ENCODE results near the gene CA10. TPM values are rescaled to one million over a fixed set of nuclear protein-coding genes. Genes with fewer than 3 reads are reported as not detected.

Gene CA10
- total RNA-seq, 1 experiment from 2014 or later = not detected

DNA sequence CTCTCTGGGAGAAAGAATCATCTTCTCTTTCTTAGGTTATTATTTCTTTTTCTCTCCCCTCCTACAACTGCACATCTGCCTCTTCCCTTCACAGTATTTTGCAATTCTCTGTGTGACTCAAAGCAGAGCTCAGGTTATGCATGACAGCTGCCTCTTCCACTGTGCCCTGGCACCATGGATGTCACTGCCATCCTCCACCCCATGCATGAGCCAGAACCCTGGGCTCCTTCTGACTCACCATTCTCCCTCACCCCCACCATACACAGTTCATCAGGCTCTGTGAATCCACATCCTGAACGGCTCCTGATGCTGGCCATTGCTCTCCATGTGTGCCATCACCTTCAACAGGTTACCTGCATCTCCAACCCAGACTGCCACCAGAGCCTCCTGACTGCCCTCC is 23.9 kb downstream of the CA10 start:
- no peaks in the 10 kb centered on the region for H3K4me1 ChIP-seq
- no peaks in the 10 kb centered on the region for H3K9me3 ChIP-seq
- Mint-ChIP-seq H3K4me3 (ENCODE audit: unreplicated experiment) (no peak overlapping the region), H3K9me3 (ENCODE audit: unreplicated experiment) (no peaks in the 10 kb centered on the region), H3K27ac (ENCODE audit: unreplicated experiment) (no peak overlapping the region), H3K4me1 (ENCODE audit: low read depth, unreplicated experiment) (no peaks in the 10 kb centered on the region), H3K27me3 (ENCODE audit: insufficient read depth, unreplicated experiment) (peaks cover 3% of the 10 kb centered on the region), H3K36me3 (ENCODE audit: insufficient read depth, unreplicated experiment) (no peaks in the 10 kb centered on the region)
- no peak for DNase-seq
- ChIA-PET CTCF (no interaction called here), POLR2A (no interaction called here)
- BruUV-seq (replicated peaks) = no TSS peak
- no peak overlapping the region for H3K4me3 ChIP-seq (ENCODE audit: low read depth, low read length)
- intact Hi-C loops (cut with micrococcal nuclease; ENCODE audit: unreplicated experiment) = no loop called here
- no peaks in the 10 kb centered on the region; the same call in 1 of the 2 replicates for H3K27me3 ChIP-seq (replicated peaks; ENCODE audit: control insufficient read depth, insufficient read depth, low read length)
- no peaks in the 10 kb centered on the region for H3K36me3 ChIP-seq (ENCODE audit: control insufficient read depth, insufficient read depth, low read length)
- TF ChIP-seq CTCF (IDR thresholded peaks at IDR 0.05; ENCODE audit: insufficient read depth in 1 of 2, low read depth in 1 of 2, low read length in 1 of 2, severe bottlenecking in 1 of 2, unreplicated experiment in 1 of 2) = no peak

DNA sequence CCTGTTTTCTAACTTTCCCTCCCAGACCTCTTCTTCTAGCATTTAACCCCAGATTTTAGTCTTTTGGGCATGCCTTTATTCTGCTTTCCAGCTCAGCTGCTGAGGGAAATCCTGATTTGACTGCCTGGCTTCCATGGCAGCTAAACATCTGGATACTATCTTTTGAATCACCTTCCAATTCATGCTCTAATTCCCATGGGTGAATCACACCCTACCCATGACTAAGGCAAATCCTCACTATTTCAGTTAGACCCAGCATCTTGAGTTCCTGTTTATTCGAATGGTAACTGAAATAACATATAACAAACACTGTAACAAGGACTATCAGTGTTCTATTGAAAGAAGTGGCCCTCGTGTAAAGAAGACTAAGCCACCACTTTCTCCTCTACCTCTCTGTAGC is 29.8 kb downstream of the CA10 start:
- DNase-seq = no peak
- Histone ChIP-seq H3K4me3 (ENCODE audit: low read depth, low read length) (no peak overlapping the region), H3K9me3 (no peaks in the 10 kb centered on the region), H3K27me3 (replicated peaks; ENCODE audit: control insufficient read depth, insufficient read depth, low read length) (no peaks in the 10 kb centered on the region), H3K36me3 (ENCODE audit: control insufficient read depth, insufficient read depth, low read length) (no peaks in the 10 kb centered on the region), H3K4me1 (no peaks in the 10 kb centered on the region)
- H3K36me3 Mint-ChIP-seq (ENCODE audit: insufficient read depth, unreplicated experiment) = no peaks in the 10 kb centered on the region
- BruUV-seq (replicated peaks) = no TSS peak
- TF ChIP-seq CTCF (IDR thresholded peaks at IDR 0.05; ENCODE audit: insufficient read depth in 1 of 2, low read depth in 1 of 2, low read length in 1 of 2, severe bottlenecking in 1 of 2, unreplicated experiment in 1 of 2) = no peak
- ChIA-PET CTCF (no interaction called here), POLR2A (no interaction called here)
- H3K9me3 Mint-ChIP-seq (ENCODE audit: unreplicated experiment) = no peaks in the 10 kb centered on the region
- peaks cover 3% of the 10 kb centered on the region for H3K27me3 Mint-ChIP-seq (ENCODE audit: insufficient read depth, unreplicated experiment)
- H3K4me1 Mint-ChIP-seq (ENCODE audit: low read depth, unreplicated experiment) = no peaks in the 10 kb centered on the region
- intact Hi-C loops (cut with micrococcal nuclease; ENCODE audit: unreplicated experiment) = no loop called here
- no peak overlapping the region for H3K4me3 Mint-ChIP-seq (ENCODE audit: unreplicated experiment)
- H3K27ac Mint-ChIP-seq (ENCODE audit: unreplicated experiment) = no peak overlapping the region

DNA sequence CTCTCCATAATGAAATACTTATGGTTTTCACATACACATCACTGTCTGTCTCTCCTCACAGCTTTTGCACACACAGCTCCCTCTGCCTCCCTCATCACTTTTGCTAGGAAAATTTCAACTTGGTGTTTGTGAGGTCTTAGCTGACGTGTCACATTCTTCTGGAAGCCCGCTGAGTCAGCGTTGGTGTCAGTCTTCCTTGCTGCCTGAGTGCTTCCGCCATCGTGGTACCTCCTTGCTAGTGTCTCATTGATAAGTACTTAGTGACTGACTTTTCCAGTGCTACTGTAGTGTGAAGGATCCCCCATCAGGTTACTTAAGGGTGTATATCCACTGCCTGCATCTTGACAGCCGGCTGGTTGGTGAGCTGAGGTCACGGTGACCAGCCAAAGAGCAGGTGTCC is 33.5 kb downstream of the CA10 start:
- no peak overlapping the region for H3K4me3 ChIP-seq (ENCODE audit: low read depth, low read length)
- Mint-ChIP-seq H3K36me3 (ENCODE audit: insufficient read depth, unreplicated experiment) (no peaks in the 10 kb centered on the region), H3K27me3 (ENCODE audit: insufficient read depth, unreplicated experiment) (peaks cover 3% of the 10 kb centered on the region), H3K9me3 (ENCODE audit: unreplicated experiment) (peaks cover 8% of the 10 kb centered on the region), H3K4me1 (ENCODE audit: low read depth, unreplicated experiment) (no peaks in the 10 kb centered on the region), H3K27ac (ENCODE audit: unreplicated experiment) (no peak overlapping the region), H3K4me3 (ENCODE audit: unreplicated experiment) (no peak overlapping the region)
- POLR2A ChIA-PET = no interaction called here
- no peaks in the 10 kb centered on the region for H3K27me3 ChIP-seq (replicated peaks; ENCODE audit: control insufficient read depth, insufficient read depth, low read length)
- DNase-seq = no peak
- no peaks in the 10 kb centered on the region for H3K4me1 ChIP-seq
- TF ChIP-seq CTCF (IDR thresholded peaks at IDR 0.05; ENCODE audit: insufficient read depth in 1 of 2, low read depth in 1 of 2, low read length in 1 of 2, severe bottlenecking in 1 of 2, unreplicated experiment in 1 of 2) = no peak
- CTCF ChIA-PET = no interaction called here
- intact Hi-C loops (cut with micrococcal nuclease; ENCODE audit: unreplicated experiment) = no loop called here
- H3K9me3 ChIP-seq = peaks cover 8% of the 10 kb centered on the region
- no peaks in the 10 kb centered on the region for H3K36me3 ChIP-seq (ENCODE audit: control insufficient read depth, insufficient read depth, low read length)
- no TSS peak for BruUV-seq (replicated peaks)

All from Caco-2 (cell line).